ENCODE measurements around the gene ADRA2C.

The ADRA2C gene

DNA sequence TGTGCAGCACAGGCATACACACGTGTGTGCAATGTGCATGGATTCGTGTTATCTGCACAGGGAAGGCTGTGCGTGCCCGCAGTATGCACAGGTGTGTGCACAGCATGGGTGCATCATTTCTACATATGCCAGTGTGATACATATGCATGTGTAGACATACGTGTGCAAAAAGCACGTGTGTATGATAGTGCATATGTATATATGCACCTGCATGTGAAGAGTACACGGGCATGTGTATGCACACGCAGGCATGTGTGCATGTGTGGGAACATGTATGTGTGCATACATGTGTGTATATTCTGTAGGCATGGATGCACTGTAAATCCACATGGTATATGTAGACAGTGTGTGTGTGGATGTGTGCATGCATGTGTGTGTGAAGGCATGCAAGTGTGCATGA lies 3.9 kb upstream of the ADRA2C start:
- DNase-seq, result no peak

DNA sequence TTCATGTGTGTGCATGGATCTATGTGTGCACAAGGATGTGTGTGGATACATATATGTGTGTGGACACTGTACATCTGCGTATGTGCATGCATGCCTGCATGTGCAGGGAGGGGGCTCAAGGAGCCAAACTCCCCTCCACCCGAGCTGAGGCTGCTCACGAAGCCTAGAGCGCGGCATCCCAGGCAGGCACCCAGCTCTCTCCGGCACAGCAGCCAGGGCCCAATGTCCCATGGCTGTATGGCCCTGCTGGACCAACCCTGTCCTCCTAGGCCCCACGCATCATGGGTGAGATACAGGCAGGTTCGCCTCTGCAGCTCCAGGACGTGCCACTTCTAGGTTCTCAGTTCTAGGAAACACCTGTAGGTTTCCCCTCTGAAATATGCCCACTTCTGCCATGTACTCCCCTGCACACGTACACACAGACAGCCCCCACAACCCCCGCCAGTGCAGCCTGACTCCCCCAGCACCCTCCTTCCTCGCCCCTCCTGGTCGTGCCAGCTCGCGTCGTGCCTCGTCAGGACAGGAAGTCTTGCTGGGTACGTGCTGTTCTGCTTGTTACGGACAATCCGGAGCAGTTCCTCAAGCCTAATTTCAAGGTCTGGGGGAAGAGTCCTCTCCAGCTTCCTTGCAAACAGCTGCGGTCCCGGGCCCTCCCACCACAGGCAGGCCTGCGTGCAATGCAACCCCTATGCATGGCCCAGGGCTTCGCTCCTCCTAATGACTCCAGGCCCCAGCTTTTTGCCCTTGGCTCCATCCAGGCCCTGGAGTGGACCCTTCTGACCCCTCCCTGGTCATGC lies 3.2 kb upstream of the ADRA2C start:
- DNase-seq, result no peak

DNA sequence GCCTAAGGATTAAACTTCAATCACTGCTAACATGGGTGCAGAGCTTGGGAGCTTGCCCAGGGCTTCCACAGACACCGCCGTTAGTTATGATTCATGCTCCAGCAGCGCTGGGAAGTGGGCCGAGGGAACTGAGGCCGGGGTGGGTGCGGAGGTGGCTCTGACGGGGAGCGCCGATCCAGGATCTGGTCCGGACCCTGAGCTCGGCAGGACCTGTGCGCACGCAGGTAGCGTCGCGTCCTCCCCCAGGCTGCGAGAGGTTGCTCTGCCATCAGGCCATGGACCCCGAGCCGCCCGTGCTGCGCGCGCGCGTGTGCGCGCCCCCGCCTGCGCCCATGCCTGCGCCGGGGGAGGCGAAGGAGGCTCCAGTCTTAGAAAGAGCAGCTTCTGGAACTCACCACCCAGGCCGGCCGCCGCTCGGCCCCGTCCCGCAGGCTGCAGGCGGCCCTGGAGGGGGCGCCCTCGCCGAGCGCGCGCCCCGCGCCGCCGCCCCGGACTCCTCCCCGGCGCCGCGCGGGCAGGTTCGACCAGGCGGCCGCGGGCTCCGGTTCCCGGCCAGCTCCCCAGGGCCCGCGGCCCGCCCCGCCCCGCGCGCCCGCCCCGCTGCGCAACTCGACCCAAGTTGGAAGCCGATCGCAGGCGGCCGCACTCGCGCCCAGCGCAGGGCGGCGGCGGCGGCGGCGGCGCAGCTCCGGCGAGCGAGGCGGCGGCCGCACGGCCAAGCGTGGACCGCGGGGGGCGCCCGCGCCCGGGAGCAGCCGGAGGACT lies 732 bp upstream of the ADRA2C start:
- no peak for DNase-seq

DNA sequence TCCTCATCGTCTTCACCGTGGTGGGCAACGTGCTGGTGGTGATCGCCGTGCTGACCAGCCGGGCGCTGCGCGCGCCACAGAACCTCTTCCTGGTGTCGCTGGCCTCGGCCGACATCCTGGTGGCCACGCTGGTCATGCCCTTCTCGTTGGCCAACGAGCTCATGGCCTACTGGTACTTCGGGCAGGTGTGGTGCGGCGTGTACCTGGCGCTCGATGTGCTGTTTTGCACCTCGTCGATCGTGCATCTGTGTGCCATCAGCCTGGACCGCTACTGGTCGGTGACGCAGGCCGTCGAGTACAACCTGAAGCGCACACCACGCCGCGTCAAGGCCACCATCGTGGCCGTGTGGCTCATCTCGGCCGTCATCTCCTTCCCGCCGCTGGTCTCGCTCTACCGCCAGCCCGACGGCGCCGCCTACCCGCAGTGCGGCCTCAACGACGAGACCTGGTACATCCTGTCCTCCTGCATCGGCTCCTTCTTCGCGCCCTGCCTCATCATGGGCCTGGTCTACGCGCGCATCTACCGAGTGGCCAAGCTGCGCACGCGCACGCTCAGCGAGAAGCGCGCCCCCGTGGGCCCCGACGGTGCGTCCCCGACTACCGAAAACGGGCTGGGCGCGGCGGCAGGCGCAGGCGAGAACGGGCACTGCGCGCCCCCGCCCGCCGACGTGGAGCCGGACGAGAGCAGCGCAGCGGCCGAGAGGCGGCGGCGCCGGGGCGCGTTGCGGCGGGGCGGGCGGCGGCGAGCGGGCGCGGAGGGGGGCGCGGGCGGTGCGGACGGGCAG lies 792 bp downstream of the ADRA2C start:
- DNase-seq, result no peak

DNA sequence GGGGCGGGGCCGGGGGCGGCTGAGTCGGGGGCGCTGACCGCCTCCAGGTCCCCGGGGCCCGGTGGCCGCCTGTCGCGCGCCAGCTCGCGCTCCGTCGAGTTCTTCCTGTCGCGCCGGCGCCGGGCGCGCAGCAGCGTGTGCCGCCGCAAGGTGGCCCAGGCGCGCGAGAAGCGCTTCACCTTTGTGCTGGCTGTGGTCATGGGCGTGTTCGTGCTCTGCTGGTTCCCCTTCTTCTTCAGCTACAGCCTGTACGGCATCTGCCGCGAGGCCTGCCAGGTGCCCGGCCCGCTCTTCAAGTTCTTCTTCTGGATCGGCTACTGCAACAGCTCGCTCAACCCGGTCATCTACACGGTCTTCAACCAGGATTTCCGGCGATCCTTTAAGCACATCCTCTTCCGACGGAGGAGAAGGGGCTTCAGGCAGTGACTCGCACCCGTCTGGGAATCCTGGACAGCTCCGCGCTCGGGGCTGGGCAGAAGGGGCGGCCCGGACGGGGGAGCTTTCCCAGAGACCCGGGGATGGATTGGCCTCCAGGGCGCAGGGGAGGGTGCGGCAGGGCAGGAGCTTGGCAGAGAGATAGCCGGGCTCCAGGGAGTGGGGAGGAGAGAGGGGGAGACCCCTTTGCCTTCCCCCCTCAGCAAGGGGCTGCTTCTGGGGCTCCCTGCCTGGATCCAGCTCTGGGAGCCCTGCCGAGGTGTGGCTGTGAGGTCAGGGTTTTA lies 1.5 kb downstream of the ADRA2C start:
- DNase-seq, result no peak

DNA sequence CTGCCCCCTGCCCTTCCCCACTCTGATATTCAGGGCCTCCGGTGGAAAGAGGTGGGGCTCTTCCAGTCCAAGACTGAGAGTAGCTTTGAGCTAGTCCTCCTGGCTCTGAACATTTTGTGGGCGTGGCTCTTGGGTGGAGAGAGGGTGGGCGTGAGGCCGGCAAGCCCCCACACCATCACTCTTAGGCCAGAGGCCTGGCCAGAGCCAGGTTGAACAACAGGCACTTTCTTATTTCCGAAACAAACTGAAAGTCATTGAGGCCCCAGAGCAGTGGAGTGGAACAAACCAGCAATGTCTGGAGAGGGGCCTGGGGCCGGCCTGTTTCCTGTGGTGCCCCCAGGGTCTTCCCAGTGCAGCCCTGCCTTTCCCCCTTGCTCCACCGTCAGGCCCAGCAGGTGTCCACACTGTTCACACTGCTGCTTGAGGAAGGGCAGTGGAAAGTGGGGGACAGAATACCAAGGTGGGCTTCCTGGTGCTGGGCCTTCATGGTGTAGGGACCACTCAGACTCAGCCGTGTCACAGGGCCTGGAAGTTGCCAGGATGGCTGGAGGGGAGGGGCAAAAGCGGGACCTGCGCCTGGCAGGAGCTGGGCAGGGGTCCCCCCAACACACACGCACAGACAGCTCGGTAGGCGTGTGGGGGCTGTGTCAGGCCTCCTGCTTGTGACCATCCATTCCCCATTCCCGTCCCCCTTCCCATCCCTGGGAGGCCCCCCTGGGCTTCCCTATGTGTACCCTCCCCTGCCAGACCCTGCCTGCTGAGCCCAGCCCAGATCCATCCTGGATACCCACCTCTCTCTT lies 2.9 kb downstream of the ADRA2C start:
- DNase-seq, result no peak

DNA sequence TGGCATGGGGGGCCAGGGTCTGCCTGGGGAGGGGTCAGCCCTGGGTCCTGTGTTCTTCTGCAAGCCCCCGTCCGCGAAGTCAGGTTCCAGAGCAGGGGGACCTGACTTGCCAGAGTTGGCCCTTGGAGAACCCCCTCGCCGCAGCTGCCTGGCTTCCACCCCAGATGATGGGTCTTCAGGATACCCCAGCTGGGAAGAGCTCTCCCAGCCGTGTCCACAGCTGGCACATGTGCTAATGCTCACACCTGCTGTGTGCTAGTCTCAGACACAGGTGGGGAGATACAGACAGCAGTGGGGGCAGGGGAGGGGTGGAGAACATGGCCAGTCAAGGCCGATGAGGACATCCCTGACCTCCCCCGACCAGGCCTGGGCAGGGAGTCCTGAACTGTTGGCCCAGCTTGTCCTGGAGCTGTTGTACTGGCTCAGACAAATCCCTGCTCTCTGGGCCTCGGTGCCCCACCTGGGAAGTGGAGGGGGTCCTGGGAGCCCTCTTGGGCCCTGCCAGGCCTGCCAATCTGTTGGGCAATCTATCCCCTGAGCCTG lies 3.5 kb downstream of the ADRA2C start:
- no peak for DNase-seq

DNA sequence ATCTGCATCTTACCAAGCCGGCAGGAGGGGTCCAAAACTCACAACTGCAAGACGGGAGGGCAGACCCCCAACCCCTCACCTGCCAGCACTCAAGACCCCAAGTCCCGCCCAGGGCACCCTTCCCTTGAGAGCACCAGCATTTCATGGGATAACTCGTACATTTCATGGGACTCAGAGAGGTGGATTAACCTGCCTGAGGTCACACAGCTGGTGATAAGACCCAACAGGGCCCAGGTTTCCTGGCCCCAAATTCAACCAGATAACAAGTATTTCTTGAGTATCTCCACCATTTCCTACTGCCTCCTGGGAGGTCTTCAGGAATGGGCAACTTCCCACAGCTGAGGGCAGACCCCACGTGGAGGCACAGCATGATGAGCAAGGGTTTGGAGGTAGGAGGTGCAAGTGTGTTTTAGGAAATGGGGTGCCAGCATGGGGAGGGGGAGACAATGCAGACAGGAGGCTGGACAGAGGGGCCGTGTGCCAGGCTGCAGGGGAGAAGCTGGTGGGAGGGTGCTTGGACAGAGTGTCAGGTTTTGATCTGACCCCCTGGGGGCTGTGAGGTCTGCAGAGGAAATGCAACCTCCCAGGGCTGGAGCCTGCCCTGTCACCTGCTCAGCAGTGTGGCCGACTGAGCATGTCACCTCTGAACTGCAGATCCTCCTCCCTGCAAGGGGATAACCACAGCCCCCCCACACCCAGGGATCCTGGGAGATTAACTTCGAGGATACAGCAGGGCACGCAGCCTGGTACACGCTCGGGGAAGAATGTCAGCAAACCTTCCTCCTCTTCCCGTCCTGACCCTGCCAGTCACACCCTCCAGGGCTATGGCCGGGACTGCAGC lies 4.4 kb downstream of the ADRA2C start:
- DNase-seq, result no peak

DNA sequence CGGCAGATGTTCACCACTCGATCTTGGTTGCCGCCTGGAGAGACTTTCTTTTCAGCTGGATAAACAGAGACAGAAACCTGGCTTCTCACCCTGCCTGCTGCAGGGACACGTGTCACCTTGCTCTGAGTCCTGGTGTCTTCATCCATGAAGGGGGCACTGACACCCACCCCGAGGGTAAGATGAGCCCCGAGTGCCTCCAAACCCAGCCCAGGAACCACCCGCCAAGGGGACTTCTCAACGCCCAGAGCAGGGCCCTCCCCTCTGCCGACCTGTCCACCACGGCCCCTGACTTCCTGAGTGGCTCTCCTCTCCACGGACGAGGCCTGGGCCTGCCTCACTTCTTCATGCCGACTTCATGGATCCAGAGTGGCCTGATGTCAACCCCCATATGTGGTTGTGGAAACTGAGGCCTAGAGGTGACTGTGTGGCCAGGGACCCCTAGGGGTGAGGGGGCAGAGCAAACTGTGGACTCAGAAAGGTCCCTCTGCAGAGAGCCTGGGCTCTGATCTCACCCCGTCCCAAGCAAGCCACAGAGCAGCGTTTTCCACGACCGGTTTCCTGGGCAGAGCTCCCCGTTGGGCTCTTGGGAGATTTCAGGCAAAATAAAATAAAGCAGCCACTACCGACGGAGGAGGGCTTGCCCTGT lies 5.1 kb downstream of the ADRA2C start:
- DNase-seq, result no peak

DNA sequence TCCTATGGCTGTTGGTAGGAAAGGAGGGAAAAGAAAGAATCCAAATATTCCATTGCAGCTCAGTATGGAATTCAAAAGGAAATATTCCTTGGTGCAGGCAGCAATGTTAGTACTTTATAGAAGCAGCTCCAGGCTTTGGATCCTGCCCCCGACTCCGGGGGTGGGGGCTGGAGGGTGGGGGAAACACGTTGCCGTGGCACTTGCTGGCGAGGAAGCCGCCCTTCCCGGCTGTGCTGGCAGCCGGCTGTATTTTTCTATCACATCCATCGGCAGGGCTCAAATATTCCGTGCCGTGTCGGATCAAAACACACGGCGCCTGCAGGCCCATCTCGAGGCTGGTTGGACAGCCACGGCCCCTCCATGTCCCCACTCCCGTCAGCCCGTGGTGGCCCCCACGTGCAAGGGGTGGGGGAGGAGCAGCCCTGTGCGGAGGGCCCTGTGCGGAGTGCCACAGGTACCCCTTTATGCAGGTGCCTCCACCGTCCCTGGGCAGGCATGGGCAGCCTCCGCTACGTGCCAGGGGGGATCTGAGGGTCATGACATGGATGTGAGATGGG lies 5.8 kb downstream of the ADRA2C start:
- DNase-seq, result no peak

DNA sequence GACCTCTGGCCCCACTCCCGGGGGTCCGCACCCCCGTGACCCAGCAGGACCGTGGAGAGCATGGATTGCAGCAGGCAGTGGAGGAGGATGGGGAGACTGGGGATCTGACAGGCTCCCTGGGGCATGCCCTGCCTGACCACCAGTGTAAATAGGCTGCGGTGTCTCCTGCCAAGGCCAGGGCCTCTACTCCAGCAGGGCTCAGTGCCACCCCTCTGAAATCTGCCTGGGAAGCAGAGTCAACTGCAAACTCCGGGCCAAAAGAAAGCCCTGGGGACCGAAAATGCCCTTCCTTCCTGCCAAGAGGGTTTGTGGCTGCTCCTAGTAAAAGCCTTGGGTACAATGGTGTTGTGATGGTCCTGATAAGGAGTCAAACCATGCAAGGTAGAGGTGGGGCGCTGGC lies 6.4 kb downstream of the ADRA2C start:
- no peak for DNase-seq

DNA sequence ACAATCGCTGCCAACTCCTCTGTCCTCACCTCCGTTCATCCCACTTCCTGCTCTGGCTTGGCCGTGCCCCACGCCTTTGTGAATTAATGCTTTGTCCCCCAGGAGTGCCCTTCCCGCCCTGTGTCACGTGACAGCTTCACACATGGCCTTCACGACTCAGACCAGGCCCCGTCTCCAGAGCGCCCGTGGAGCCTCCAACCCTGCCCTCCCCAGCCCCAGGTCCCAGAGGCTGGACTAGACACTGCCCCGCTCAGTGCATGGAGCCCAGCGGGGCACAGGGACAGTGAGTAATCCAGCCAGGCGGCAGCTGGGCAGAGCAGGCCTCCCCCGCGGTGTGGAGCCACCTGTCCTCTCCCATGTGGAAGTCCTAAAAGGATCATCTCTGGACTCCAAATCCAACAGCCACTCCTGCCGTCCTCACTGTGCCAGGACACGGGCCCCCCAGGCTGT lies 7.4 kb downstream of the ADRA2C start:
- no peak for DNase-seq

DNA sequence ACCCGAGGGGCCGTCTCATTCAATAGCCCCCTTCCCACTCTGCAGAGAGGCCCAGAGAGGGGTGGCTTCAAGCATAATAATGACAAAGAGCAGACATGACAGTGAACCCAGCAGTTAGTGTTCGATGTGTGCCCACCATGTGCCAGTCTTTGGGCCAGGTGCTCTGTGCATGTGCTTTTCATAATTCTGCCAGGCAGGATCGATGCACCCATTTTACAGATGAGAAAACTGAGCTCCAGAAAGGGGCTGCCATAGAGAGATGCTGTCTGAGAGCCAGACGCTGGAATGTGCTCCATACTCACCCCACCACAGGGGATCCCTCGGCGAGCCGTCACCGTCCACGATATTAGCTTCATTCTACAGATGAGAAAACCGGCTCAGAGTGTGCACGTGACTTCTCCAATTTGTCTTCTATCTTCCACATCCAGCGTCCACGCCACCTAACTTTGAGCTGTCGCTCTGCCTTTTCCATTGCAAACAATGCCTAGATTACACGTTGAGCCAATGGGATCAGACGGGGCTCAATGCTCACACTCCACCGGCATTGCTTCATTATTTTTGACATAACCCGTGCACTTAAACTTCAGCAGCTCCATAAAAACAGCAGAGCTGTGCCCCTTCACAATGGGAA lies 8.2 kb downstream of the ADRA2C start:
- no peak for DNase-seq

DNA sequence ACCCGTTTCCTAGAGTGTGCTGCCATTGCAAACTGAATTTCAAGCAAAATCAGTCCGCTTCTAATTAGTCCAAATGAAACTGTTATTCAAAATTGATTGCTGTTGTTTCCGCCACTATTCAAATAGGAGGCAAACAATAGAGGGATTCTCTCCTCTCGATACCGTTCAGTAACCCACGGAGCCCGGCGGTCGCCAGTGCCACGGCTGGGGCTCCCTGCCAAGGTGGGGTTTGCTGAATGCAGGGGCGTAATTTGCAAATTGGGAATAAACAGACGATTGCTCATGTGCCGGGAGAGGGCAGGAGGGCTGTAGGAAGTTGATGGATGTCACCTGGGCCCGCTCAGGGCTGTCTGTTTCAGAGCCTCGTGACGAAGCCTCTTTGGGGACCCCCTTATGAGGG lies 8.8 kb downstream of the ADRA2C start:
- no peak for DNase-seq

DNA sequence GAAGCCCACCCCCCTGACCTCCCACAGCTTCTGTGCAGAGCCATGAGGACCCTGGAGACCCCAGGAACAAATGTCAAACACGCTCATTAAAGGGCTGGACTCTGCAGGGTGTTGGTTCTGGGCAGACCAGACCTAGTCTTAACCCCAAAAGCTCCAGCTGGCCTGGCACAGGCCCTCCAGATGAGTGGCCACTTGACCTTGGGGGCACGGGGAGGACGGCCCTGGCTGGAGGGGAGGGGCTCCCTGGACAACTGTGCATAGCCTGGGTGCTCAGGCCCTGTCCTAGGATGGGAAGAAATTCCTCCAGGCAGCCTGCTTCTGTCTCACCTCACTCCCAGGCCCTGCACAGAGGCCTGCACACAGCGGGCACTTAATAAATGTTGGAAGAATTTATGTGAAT lies 9.4 kb downstream of the ADRA2C start:
- DNase-seq, result no peak

DNA sequence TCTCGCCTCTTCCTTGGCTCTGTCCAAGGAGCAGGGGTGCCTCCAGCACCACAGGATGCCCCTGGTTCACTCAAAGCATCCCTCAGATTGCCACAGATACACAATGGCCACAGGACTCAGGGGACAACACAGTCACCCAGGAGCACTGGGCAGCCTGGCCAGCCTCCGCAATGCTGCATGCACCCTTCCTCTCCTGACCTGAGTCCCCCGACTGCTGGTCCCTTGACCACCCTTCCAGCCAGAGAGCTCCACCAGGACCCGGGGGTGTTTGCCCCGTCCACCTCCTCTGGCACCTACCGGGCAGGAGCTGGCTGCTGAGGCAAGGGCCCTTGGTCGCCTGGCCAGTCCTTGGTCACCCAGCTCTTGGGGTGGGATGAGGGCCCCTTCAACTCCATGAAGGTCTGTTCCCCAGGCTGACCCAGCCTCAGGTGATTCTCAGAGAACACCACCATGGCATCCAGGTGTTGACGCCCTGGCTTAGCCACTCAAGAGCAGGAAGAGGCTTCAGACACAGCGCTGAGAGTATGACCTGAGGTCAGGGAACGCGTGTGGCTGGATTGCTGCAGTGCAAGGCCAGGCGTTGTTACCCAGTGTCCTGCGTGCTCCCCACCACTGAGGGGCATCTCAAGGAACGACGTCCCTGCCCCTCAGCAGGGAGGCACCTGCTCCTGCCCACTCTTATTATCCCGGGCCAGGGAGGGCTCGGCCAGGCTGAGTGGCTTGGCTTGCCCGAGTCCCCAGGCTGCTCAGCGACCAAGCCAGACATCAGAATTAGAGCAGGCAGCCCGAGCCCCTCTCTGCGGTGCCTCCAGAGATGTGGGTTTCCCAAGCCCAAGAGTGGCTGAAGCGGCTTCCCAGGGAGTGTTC lies 10.2 kb downstream of the ADRA2C start:
- no peak for DNase-seq

DNA sequence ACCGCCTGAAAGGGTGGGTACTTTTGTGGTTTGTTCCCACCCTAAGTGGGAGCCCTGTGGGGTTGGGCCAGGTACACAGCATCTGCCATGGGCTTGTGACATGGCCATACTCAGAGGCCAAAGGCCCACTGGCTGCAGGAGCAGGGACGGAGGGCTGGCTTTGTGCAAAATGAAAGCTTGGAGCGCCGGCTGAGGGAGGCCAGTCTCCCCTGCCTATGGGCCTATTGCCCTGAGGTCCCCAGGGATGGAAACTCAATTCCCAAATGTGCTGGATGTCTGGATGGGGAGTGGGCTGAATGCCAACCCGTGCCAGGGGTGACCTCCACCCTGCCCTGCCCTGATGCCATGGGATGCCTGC lies 10.8 kb downstream of the ADRA2C start:
- DNase-seq, result no peak

DNA sequence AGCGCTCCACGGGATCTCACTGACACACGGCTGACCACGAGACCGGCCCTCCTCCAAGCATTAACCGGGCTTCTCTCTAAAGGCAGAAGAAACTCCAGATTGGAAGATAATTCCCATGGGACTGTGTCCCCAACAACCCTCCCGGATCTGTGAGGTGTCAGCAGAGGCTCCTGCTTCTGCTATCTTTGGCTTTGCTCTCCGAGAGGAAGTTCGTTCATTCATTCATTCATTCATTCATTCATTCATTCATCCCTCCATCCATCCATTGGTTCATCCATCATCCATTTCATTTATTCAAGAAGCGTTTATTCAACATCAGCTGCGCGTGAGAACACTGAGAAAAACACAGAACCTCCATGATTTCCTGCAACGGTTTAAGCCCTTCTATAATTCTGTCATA lies 11.5 kb downstream of the ADRA2C start:
- DNase-seq, result no peak

DNA sequence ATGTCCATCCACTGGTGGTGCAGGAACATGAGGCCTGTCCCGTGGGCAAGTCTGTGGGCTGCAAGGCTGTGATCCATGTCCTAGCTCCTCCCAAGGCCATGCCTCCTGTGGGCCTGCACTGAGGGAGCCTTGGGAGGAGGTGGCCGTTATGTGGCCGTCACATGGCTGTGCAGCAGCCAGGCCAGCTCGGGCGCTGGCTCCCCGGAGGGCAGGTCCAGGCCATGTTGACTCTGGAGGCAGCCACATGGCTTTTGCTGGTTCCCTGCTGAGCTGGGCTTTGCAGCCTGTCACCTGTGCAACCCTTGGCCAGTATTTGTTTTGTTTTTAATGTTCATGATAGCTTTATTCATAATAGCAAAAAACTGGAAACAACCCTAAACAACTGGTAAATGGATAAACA lies 13.3 kb downstream of the ADRA2C start:
- DNase-seq, result no peak
